HepG2 (cell line): ENCODE measurements around the gene RUNDC1. TPM values are rescaled to one million over a fixed set of nuclear protein-coding genes. Genes with fewer than 3 reads are reported as not detected.

Experiments
- ARNT2 ChIP-seq: sonication (generic); formaldehyde crosslinking; IDR thresholded peaks from 2 replicates; pipeline ENCODE4 v1.8.0; 2022; ENCODE audit warnings: mild to moderate bottlenecking, low read depth, missing genetic modification reagents, moderate library complexity
- ASH2L ChIP-seq: fragments of 300-600, 200-600 bp; sonication (generic); IDR thresholded peaks from 2 replicates; pipeline ENCODE4 v1.7.0; 2017; ENCODE audit warnings: low read depth, mild to moderate bottlenecking, moderate library complexity, mixed read lengths, low read length; ENCODE audit not compliant: insufficient read length
- CBFB ChIP-seq: sonication (generic); formaldehyde crosslinking; IDR thresholded peaks from 2 replicates; pipeline ENCODE4 v1.4.0; 2020; ENCODE audit warnings: missing genetic modification reagents
- IRF2 ChIP-seq: IDR thresholded peaks from 2 replicates; pipeline ENCODE4 v1.6.1; 2018; ENCODE audit warnings: missing genetic modification reagents, missing compliant biosample characterization
- NCOR1 ChIP-seq: fragments of 200-600 bp; sonication (generic); IDR thresholded peaks from 2 replicates; pipeline ENCODE4 v1.7.0; 2017; ENCODE audit warnings: antibody characterized with exemption, low read length, borderline replicate concordance
- PAXIP1 ChIP-seq: sonication (generic); formaldehyde crosslinking; conservative IDR thresholded peaks from 2 replicates; pipeline ENCODE4 v1.4.0; 2020; ENCODE audit warnings: mild to moderate bottlenecking, missing genetic modification reagents, moderate library complexity
- PITX1 ChIP-seq: sonication (generic); formaldehyde crosslinking; IDR thresholded peaks from 2 replicates; pipeline ENCODE4 v1.5.1; 2020; ENCODE audit warnings: mild to moderate bottlenecking, missing genetic modification reagents
- RBM22 ChIP-seq: fragments of 200-400 bp; formaldehyde crosslinking; optimal IDR thresholded peaks from 2 replicates; pipeline ENCODE3; 2017; ENCODE audit warnings: mild to moderate bottlenecking, low read length, moderate library complexity
- TBX2 ChIP-seq: sonication (generic); formaldehyde crosslinking; IDR thresholded peaks from 2 replicates; pipeline ENCODE4 v1.5.0; 2020; ENCODE audit warnings: missing genetic modification reagents, mild to moderate bottlenecking, borderline replicate concordance
- TFE3 ChIP-seq: IDR thresholded peaks from 2 replicates; pipeline ENCODE4 v1.6.1; 2016
- ZNF3 ChIP-seq: IDR thresholded peaks from 2 replicates; pipeline ENCODE4 v1.7.0; 2017; ENCODE audit warnings: inconsistent platforms
- ZNF335 ChIP-seq: sonication (generic); formaldehyde crosslinking; IDR thresholded peaks from 2 replicates; pipeline ENCODE4 v1.4.0; 2020; ENCODE audit warnings: missing genetic modification reagents
- ZNF350 ChIP-seq: sonication (generic); formaldehyde crosslinking; IDR thresholded peaks from 2 replicates; pipeline ENCODE4 v1.4.0; 2020; ENCODE audit warnings: mild to moderate bottlenecking, low read depth, missing genetic modification reagents, borderline replicate concordance
- ZNF354B ChIP-seq: sonication (generic); formaldehyde crosslinking; IDR thresholded peaks from 2 replicates; pipeline ENCODE4 v1.8.0; 2022; ENCODE audit warnings: mild to moderate bottlenecking, missing genetic modification reagents
- ZNF451 ChIP-seq: sonication (generic); formaldehyde crosslinking; IDR thresholded peaks from 2 replicates; pipeline ENCODE4 v1.5.0; 2020; ENCODE audit warnings: mild to moderate bottlenecking, missing genetic modification reagents
- ZNF512 ChIP-seq: sonication (generic); formaldehyde crosslinking; IDR thresholded peaks from 2 replicates; pipeline ENCODE4 v1.4.0; 2020; ENCODE audit warnings: mild to moderate bottlenecking, missing genetic modification reagents
- ZNF713 ChIP-seq: sonication (generic); formaldehyde crosslinking; IDR thresholded peaks from 2 replicates; pipeline ENCODE4 v1.4.0; 2020; ENCODE audit warnings: mild to moderate bottlenecking, missing genetic modification reagents
- ZSCAN31 ChIP-seq: sonication (generic); formaldehyde crosslinking; IDR thresholded peaks from 2 replicates; pipeline ENCODE4 v1.5.0; 2020; ENCODE audit warnings: low read depth, mild to moderate bottlenecking, missing genetic modification reagents
- ZXDC ChIP-seq: sonication (generic); formaldehyde crosslinking; IDR thresholded peaks from 2 replicates; pipeline ENCODE4 v1.5.0; 2020; ENCODE audit warnings: mild to moderate bottlenecking, missing genetic modification reagents
- polyA plus RNA-seq, 8 experiments: library from polyadenylated mRNA; depleted of rRNA in 3 of 8; stranded (reverse) in 7 of 8; unstranded in 1 of 8; fragments of >200 nt; fragmentation: Illumina TruSeq in 4 of 8; extraction: Trizol in 4 of 8; gene quantifications; 2 replicates each; pipeline versions ENCODE4 v1.2.1 to v1.2.3, GENCODE V29; 2011 to 2016; ENCODE audit warnings: low read depth in 4 of 8, missing spikeins in 1 of 8, mixed read lengths in 1 of 8; ENCODE audit not compliant: insufficient read depth in 1 of 8
- total RNA-seq, 5 experiments: library from RNA; depleted of rRNA; stranded (reverse); fragments of >200 nt; fragmentation: Illumina TruSeq; extraction: Trizol; gene quantifications; 2 replicates each; pipeline ENCODE4 v1.2.3, GENCODE V29; 2016; ENCODE audit warnings: low read depth in 1 of 5

RUNDC1 gene
- total and polyA plus RNA-seq, 2 of the 13 experiments (the other 11 are each of a cell fraction or from before 2014, with no cell fraction given): 10.3 to 11.4 TPM

- peak; percentile 61; the same call in 1 of the 2 replicates for TF ChIP-seq ZNF354B
- TF ChIP-seq ARNT2: no peak
- peak; percentile 20; the same call in 1 of the 2 replicates for TF ChIP-seq IRF2 (CRISPR knock-in tag)
- TF ChIP-seq ZSCAN31 (CRISPR knock-in tag): no peak
- TF ChIP-seq ZNF713 (CRISPR knock-in tag): no peak
- TF ChIP-seq RBM22: no peak
- TF ChIP-seq ZXDC (CRISPR knock-in tag): peak; percentile 72; the same call in 1 of the 2 replicates
- TF ChIP-seq TFE3 (CRISPR knock-in tag): peak; percentile 69
- peak; percentile 73; the same call in 1 of the 2 replicates for TF ChIP-seq ZNF350 (CRISPR knock-in tag)
- TF ChIP-seq ASH2L: no peak
- TF ChIP-seq CBFB (CRISPR knock-in tag): peak; percentile 61; the same call in 1 of the 2 replicates
- TF ChIP-seq PITX1 (CRISPR knock-in tag): no peak
- TF ChIP-seq NCOR1: no peak
- TF ChIP-seq ZNF335 (CRISPR knock-in tag): peak; percentile 97
- TF ChIP-seq ZNF3 (CRISPR knock-in tag): no peak
- peak; percentile 33; the same call in 1 of the 2 replicates for TF ChIP-seq ZNF451 (CRISPR knock-in tag)
- TF ChIP-seq TBX2 (CRISPR knock-in tag): peak; percentile 57; the same call in 1 of the 2 replicates
- no peak; the same call in 1 of the 2 replicates for TF ChIP-seq ZNF512 (CRISPR knock-in tag)
- TF ChIP-seq PAXIP1 (CRISPR knock-in tag): peak; percentile 6; the same call in 1 of the 2 replicates
Measured at GRCh38 chr17:43020789-43021740, 40.7 kb downstream of the RUNDC1 start (continued).
